GM20000 (cell line): ENCODE data around the gene TSACC.
"Not testable (repeated sequence)": the region's sequence is repeated elsewhere in the genome, so short reads cannot be mapped to it uniquely, and the experiment has no call there.

ENCODE experiments used
- DNase-seq: peaks from one replicate; pipeline ENCODE4 v3.0.0; 2012; ENCODE audit warnings: low spot score
- CTCF ChIP-seq: IDR thresholded peaks from 2 replicates; pipeline ENCODE4 v1.5.1; 2012; ENCODE audit warnings: mild to moderate bottlenecking, control low read depth; ENCODE audit errors: extremely low read depth, missing control alignments

Gene TSACC

DNA sequence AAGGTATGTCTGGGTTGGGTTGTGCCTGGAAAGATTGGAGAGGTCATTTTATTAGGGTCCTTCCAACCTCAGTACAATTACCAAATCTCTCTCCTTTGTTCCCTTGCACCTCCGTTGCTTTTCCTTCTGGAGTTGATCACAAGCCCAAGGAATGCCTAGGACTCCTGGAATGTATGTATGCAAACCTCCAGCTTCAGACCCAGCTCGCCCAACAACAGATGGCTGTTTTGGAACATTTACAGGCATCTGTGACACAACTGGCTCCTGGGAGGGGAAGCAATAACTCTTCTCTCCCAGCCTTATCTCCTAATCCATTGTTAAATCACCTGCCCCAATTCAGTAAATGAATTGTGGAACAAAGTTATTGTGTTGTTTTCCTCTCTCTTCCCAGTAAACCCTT lies 8.3 kb downstream of the TSACC start:
- TF ChIP-seq CTCF: no peak

GRCh38 chr1:156347331-156347730 lies 9.0 kb downstream of the TSACC start:
- no peak for TF ChIP-seq CTCF
- no peak for DNase-seq

More for the DNA sequence above, 8.3 kb downstream of the TSACC start:
- DNase-seq: no peak

- DNase-seq: not testable (repeated sequence)
Measured at GRCh38 chr1:156352481-156352880, 14.2 kb downstream of the TSACC start.

- no peak for TF ChIP-seq CTCF
- DNase-seq: no peak
Measured at GRCh38 chr1:156356262-156356874, 18.0 kb downstream of the TSACC start.

DNA sequence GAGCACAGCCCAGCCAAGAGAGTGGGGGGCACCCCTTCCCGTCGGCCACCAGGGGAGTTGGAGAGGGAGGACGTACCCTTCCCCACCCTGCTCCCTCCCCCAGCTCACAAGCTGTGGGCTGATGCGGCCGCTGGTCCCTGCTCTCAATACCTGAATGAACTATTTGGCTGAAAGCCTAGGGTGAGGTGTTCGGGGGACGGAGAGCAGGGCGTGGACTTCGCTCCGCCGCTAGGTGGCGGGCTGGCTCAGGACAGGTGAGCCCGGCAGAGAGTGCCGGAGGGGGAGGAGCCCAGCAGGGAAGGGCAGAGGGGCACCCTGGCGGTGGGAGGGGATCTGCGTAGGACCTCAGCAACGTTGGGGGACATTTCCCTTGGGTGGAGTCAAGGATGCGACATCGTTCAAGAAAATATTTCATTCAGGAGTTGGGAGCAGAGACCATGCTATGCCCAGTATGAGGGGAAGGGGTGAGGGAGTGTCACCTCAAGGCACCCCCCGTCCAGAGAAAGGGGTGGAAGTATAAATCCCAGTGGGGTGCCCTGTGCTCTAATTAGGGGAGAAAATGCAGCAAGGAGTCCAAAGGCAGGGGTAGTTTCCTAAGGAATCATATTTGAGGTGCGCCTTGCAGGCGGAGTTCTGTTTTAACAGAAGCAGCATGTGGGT lies 18.7 kb downstream of the TSACC start:
- peak; percentile 73 for DNase-seq

GRCh38 chr1:156357977-156358376 lies 19.7 kb downstream of the TSACC start:
- no peak for TF ChIP-seq CTCF
- DNase-seq: no peak

More for the DNA sequence above, 18.7 kb downstream of the TSACC start:
- TF ChIP-seq CTCF: peak; percentile 75

- no peak for TF ChIP-seq CTCF
- DNase-seq: no peak
Measured at GRCh38 chr1:156358641-156359040, 20.3 kb downstream of the TSACC start.

GRCh38 chr1:156359249-156359648 lies 20.9 kb downstream of the TSACC start:
- no peak for DNase-seq
- no peak for TF ChIP-seq CTCF
